Smooth muscle cell (in vitro differentiated cells): ENCODE results near the gene PSD4. TPM values are rescaled to one million over a fixed set of nuclear protein-coding genes. Genes with fewer than 3 reads are reported as not detected.
A peak's percentile ranks its signal among the peaks of the same experiment; 100 is the strongest.

Source experiments
- DNase-seq: peaks from one replicate; lab custom pipeline; 2025; ENCODE audit not compliant: unreplicated experiment; lab: John Stamatoyannopoulos, UW
- H2AFZ ChIP-seq: fragments of 200-600 bp; sonication (generic); 2 replicates; pipeline ENCODE4 v1.6.0; 2016; ENCODE audit warnings: antibody characterized with exemption, low read depth, mild to moderate bottlenecking
- H3F3A ChIP-seq: fragments of 200-600 bp; sonication (generic); 2 replicates; pipeline ENCODE4 v1.6.0; 2017; ENCODE audit warnings: antibody characterized with exemption, low read depth
- H3K27ac ChIP-seq: fragments of 200-600 bp; sonication (generic); 2 replicates; pipeline ENCODE4 v1.5.1; 2016; ENCODE audit warnings: low read depth, mild to moderate bottlenecking
- H3K27me3 ChIP-seq: fragments of 200-600 bp; sonication (generic); 2 replicates; pipeline ENCODE4 v1.6.1; 2016; ENCODE audit warnings: low read depth, mild to moderate bottlenecking
- H3K36me3 ChIP-seq: fragments of 200-600 bp; sonication (generic); 2 replicates; pipeline ENCODE4 v1.5.1; 2016; ENCODE audit warnings: low read depth
- H3K4me1 ChIP-seq: fragments of 200-600 bp; sonication (generic); 2 replicates; pipeline ENCODE4 v1.5.1; 2016; ENCODE audit warnings: low read depth
- H3K4me2 ChIP-seq: fragments of 200-600 bp; sonication (generic); 2 replicates; pipeline ENCODE4 v1.6.0; 2016; ENCODE audit warnings: mild to moderate bottlenecking
- H3K4me3 ChIP-seq: fragments of 200-600 bp; sonication (generic); 2 replicates; pipeline ENCODE4 v1.5.1; 2016; ENCODE audit warnings: mild to moderate bottlenecking
- H3K79me2 ChIP-seq: fragments of 200-600 bp; sonication (generic); 2 replicates; pipeline ENCODE4 v1.6.0; 2016; ENCODE audit warnings: low read depth, mild to moderate bottlenecking
- H3K9ac ChIP-seq: fragments of 200-600 bp; sonication (generic); 2 replicates; pipeline ENCODE4 v1.6.0; 2016; ENCODE audit warnings: low read depth
- H3K9me3 ChIP-seq: fragments of 200-600 bp; sonication (generic); replicated peaks from 2 replicates; pipeline ENCODE4 v1.5.1; 2016; ENCODE audit warnings: low read depth
- H4K20me1 ChIP-seq: fragments of 200-600 bp; sonication (generic); 2 replicates; pipeline ENCODE4 v1.6.0; 2016; ENCODE audit warnings: low read depth
- CTCF ChIP-seq: fragments of 200-600 bp; sonication (generic); IDR thresholded peaks from 2 replicates; pipeline ENCODE4 v1.5.1; 2017; ENCODE audit warnings: borderline replicate concordance, mild to moderate bottlenecking, antibody characterized with exemption; ENCODE audit not compliant: insufficient read depth, poor library complexity, severe bottlenecking
- WGBS: methylation state at CpG from one replicate; pipeline ENCODE4 v1.1.7; 2016; ENCODE audit warnings: low lambda C conversion rate; 5-methylcytosine and 5-hydroxymethylcytosine counted together
- polyA plus RNA-seq: library from polyadenylated mRNA; unstranded; fragments of >200 nt; fragmentation: Nextera tagmentation; extraction: Ambion mirVana; gene quantifications from 2 replicates; pipeline ENCODE4 v1.2.1, GENCODE V29; 2016
- total RNA-seq: library from RNA; depleted of rRNA; stranded (reverse); fragments of >200 nt; gene quantifications from 2 replicates; pipeline ENCODE4 v1.2.3, GENCODE V29; 2014

The PSD4 gene
- total and polyA plus RNA-seq, 2 experiments from 2014 or later = 7.3 to 7.8 TPM

GRCh38 chr2:113138428-113139322 lies 35.1 kb upstream of the PSD4 start:
- no peaks in the 10 kb centered on the region for H3F3A ChIP-seq
- H3K4me2 ChIP-seq = peak overlapping the region; percentile 57
- 13% methylated on average over 13 of the region's 13 CpGs for WGBS
- H3K9ac ChIP-seq = no peak overlapping the region
- H2AFZ ChIP-seq = peak overlapping the region; percentile 71
- peak; percentile 66 for TF ChIP-seq CTCF
- no peaks in the 10 kb centered on the region for H3K27me3 ChIP-seq
- H3K4me3 ChIP-seq = no peak overlapping the region
- H4K20me1 ChIP-seq = no peaks in the 10 kb centered on the region
- peak overlapping the region; percentile 41 for H3K27ac ChIP-seq
- H3K4me1 ChIP-seq = no peaks in the 10 kb centered on the region
- H3K79me2 ChIP-seq = no peaks in the 10 kb centered on the region
- no peaks in the 10 kb centered on the region for H3K36me3 ChIP-seq
- no peak for DNase-seq
- no peaks in the 10 kb centered on the region for H3K9me3 ChIP-seq

GRCh38 chr2:113141451-113141850 lies 32.3 kb upstream of the PSD4 start:
- no peaks in the 10 kb centered on the region for H3K79me2 ChIP-seq
- H3K9ac ChIP-seq = no peak overlapping the region
- H3K27me3 ChIP-seq = no peaks in the 10 kb centered on the region
- H4K20me1 ChIP-seq = no peaks in the 10 kb centered on the region
- 97% methylated on average over 6 of the region's 6 CpGs for WGBS
- H3F3A ChIP-seq = no peaks in the 10 kb centered on the region
- H3K4me1 ChIP-seq = no peaks in the 10 kb centered on the region
- no peak overlapping the region for H2AFZ ChIP-seq
- H3K4me3 ChIP-seq = no peak overlapping the region
- no peaks in the 10 kb centered on the region for H3K36me3 ChIP-seq
- DNase-seq = no peak
- no peak for TF ChIP-seq CTCF
- H3K4me2 ChIP-seq = no peak overlapping the region
- no peak overlapping the region for H3K27ac ChIP-seq
- H3K9me3 ChIP-seq = no peaks in the 10 kb centered on the region

- Histone ChIP-seq H3K4me1 (no peaks in the 10 kb centered on the region), H3K27me3 (no peaks in the 10 kb centered on the region), H3K4me3 (no peak overlapping the region), H3K79me2 (no peaks in the 10 kb centered on the region), H2AFZ (no peak overlapping the region), H3K4me2 (no peak overlapping the region), H3K36me3 (no peaks in the 10 kb centered on the region), H3F3A (no peaks in the 10 kb centered on the region), H3K27ac (no peak overlapping the region), H3K9ac (no peak overlapping the region), H3K9me3 (no peaks in the 10 kb centered on the region), H4K20me1 (no peaks in the 10 kb centered on the region)
- TF ChIP-seq CTCF = no peak
- no peak for DNase-seq
- 92% methylated on average over 2 of the region's 2 CpGs for WGBS
Measured at GRCh38 chr2:113142290-113142689, 31.5 kb upstream of the PSD4 start.
